ENCODE data around the gene MST1.

MST1 gene

GRCh38 chr3:49720855-49721595 lies 31.8 kb upstream of the MST1 start:
- intact Hi-C loops (cut with DNase I), result loop anchor here (5.0 kb wide), 1 partner anchor 66 kb away; the partner anchor contains the start of gene IP6K1
- DNase-seq, result no peak

- peak; percentile 90 to 98 (median 96) for DNase-seq
- intact Hi-C loops (cut with DNase I), result no loop called here
These were observed 30.1 kb upstream of the MST1 start, which contains the start of gene AMIGO3 for GRCh38 chr3:49719214-49719884. AMIGO3 (minus strand) TSS chr3:49719684; CDS start chr3:49719465, 219 bp downstream.

- intact Hi-C loops (cut with DNase I), result no loop called here
- DNase-seq, result peak in 1 of 42 donors; percentile 13
These were observed 29.6 kb upstream of the MST1 start for GRCh38 chr3:49718858-49719213.

- peak in 1 of 42 donors; percentile 12 for DNase-seq
- intact Hi-C loops (cut with DNase I), result no loop called here
These were observed 28.9 kb upstream of the MST1 start for GRCh38 chr3:49717959-49718857.

- intact Hi-C loops (cut with DNase I), result no loop called here
- no peak for DNase-seq
These were observed 28.1 kb upstream of the MST1 start for GRCh38 chr3:49717211-49717958.

- intact Hi-C loops (cut with DNase I), result no loop called here
These were observed 27.5 kb upstream of the MST1 start for GRCh38 chr3:49716691-49717210.

GRCh38 chr3:49716169-49716568 lies 26.9 kb upstream of the MST1 start:
- intact Hi-C loops (cut with DNase I), result no loop called here
- DNase-seq, result no peak

More at GRCh38 chr3:49716691-49717210, 27.5 kb upstream of the MST1 start:
- no peak for DNase-seq

GRCh38 chr3:49715611-49716121 lies 26.4 kb upstream of the MST1 start:
- intact Hi-C loops (cut with DNase I), result no loop called here
- peak in 1 of 42 donors; percentile 13 for DNase-seq

- intact Hi-C loops (cut with DNase I), result no loop called here
- DNase-seq, result no peak
These were observed 25.7 kb upstream of the MST1 start for GRCh38 chr3:49714728-49715550.

- intact Hi-C loops (cut with DNase I), result no loop called here
- DNase-seq, result no peak
These were observed 24.2 kb upstream of the MST1 start for GRCh38 chr3:49713336-49714105.

- intact Hi-C loops (cut with DNase I), result no loop called here
- DNase-seq, result no peak
These were observed 23.5 kb upstream of the MST1 start for GRCh38 chr3:49712631-49713317.

- intact Hi-C loops (cut with DNase I), result no loop called here
- no peak for DNase-seq
These were observed 22.9 kb upstream of the MST1 start for GRCh38 chr3:49712166-49712565.

- intact Hi-C loops (cut with DNase I), result no loop called here
- DNase-seq, result no peak
These were observed 22.2 kb upstream of the MST1 start for GRCh38 chr3:49711489-49711888.

GRCh38 chr3:49709852-49710251 lies 20.6 kb upstream of the MST1 start:
- intact Hi-C loops (cut with DNase I), result no loop called here
- DNase-seq, result no peak

GRCh38 chr3:49707113-49707480 lies 17.8 kb upstream of the MST1 start:
- DNase-seq, result no peak

GRCh38 chr3:49706456-49707112 lies 17.3 kb upstream of the MST1 start:
- no peak for DNase-seq
- intact Hi-C loops (cut with DNase I), result no loop called here

More at GRCh38 chr3:49707113-49707480, 17.8 kb upstream of the MST1 start:
- intact Hi-C loops (cut with DNase I), result no loop called here
